ENCODE results near the gene NRAS.

DNA sequence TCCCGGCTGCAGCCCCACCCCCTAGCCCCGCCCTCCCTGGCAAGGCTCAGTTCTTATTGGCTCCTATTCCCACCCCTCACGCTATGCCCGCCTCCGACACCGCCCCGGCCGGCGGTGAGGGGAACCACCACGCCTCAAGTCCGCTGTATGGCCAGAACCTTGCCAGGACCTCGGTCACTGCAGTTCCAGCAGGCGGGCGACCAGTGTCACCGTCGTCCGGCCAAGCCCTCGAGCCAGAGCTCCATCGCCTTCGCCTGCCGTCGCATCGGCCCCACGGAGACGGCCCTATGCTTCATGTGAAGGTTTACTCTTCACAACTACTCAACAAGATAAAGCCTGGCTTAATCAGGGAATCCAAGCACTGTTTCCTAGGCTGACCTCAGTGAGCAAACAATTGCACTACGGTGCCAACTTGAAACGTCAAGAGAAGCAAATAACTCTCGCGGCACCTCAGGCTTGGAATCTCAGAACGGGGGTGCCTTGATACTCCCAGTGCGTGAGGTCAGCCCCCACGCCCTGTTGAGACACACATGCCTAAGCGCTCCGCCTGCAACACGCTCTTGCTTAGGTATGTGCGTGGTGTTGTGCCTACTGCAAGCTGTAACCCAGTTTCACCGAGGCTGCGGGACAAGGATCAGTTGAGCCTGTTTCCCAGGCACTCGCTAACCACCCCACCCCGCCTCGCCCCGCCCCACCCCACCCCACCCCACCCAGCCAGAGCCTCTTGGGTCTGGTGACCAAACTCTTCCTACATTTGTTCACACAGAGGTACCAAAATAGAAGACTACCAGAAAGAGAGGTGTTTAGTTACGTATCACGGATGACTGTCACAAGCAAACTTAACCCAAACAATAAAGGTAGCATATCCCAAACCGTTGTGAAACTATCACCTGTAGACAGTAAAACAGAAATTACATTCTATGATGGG, 46.2 kb downstream of the NRAS start:
- TF ChIP-seq, protein P1, sequence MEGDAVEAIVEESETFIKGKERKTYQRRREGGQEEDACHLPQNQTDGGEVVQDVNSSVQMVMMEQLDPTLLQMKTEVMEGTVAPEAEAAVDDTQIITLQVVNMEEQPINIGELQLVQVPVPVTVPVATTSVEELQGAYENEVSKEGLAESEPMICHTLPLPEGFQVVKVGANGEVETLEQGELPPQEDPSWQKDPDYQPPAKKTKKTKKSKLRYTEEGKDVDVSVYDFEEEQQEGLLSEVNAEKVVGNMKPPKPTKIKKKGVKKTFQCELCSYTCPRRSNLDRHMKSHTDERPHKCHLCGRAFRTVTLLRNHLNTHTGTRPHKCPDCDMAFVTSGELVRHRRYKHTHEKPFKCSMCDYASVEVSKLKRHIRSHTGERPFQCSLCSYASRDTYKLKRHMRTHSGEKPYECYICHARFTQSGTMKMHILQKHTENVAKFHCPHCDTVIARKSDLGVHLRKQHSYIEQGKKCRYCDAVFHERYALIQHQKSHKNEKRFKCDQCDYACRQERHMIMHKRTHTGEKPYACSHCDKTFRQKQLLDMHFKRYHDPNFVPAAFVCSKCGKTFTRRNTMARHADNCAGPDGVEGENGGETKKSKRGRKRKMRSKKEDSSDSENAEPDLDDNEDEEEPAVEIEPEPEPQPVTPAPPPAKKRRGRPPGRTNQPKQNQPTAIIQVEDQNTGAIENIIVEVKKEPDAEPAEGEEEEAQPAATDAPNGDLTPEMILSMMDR (IDR thresholded peaks at IDR 0.05): no peak
- TF ChIP-seq, protein P2, sequence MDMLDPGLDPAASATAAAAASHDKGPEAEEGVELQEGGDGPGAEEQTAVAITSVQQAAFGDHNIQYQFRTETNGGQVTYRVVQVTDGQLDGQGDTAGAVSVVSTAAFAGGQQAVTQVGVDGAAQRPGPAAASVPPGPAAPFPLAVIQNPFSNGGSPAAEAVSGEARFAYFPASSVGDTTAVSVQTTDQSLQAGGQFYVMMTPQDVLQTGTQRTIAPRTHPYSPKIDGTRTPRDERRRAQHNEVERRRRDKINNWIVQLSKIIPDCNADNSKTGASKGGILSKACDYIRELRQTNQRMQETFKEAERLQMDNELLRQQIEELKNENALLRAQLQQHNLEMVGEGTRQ (CRISPR knock-in tag; IDR thresholded peaks at IDR 0.05): no peak
- TF ChIP-seq, protein P3, sequence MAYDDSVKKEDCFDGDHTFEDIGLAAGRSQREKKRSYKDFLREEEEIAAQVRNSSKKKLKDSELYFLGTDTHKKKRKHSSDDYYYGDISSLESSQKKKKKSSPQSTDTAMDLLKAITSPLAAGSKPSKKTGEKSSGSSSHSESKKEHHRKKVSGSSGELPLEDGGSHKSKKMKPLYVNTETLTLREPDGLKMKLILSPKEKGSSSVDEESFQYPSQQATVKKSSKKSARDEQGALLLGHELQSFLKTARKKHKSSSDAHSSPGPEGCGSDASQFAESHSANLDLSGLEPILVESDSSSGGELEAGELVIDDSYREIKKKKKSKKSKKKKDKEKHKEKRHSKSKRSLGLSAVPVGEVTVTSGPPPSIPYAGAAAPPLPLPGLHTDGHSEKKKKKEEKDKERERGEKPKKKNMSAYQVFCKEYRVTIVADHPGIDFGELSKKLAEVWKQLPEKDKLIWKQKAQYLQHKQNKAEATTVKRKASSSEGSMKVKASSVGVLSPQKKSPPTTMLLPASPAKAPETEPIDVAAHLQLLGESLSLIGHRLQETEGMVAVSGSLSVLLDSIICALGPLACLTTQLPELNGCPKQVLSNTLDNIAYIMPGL (CRISPR knock-in tag; IDR thresholded peaks at IDR 0.05): no peak
- no peak for TF ChIP-seq TEAD4 (CRISPR knock-in tag; IDR thresholded peaks at IDR 0.05)
- no peak for TF ChIP-seq IRF2 (CRISPR knock-in tag; IDR thresholded peaks at IDR 0.05; ENCODE audit: borderline replicate concordance, low read depth)
- TF ChIP-seq, protein P4, sequence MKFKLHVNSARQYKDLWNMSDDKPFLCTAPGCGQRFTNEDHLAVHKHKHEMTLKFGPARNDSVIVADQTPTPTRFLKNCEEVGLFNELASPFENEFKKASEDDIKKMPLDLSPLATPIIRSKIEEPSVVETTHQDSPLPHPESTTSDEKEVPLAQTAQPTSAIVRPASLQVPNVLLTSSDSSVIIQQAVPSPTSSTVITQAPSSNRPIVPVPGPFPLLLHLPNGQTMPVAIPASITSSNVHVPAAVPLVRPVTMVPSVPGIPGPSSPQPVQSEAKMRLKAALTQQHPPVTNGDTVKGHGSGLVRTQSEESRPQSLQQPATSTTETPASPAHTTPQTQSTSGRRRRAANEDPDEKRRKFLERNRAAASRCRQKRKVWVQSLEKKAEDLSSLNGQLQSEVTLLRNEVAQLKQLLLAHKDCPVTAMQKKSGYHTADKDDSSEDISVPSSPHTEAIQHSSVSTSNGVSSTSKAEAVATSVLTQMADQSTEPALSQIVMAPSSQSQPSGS (CRISPR knock-in tag; IDR thresholded peaks at IDR 0.05; ENCODE audit: borderline replicate concordance, low read depth): no peak
- TF ChIP-seq, protein P5, sequence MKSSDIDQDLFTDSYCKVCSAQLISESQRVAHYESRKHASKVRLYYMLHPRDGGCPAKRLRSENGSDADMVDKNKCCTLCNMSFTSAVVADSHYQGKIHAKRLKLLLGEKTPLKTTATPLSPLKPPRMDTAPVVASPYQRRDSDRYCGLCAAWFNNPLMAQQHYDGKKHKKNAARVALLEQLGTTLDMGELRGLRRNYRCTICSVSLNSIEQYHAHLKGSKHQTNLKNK (CRISPR knock-in tag; IDR thresholded peaks at IDR 0.05): no peak
